Measurements from ENCODE around the gene KHNYN.

Gene KHNYN

GRCh38 chr14:24425704-24426103, 4.0 kb upstream of the KHNYN start:
- DNase-seq, result no peak

GRCh38 chr14:24426150-24426911, 3.4 kb upstream of the KHNYN start:
- no peak for DNase-seq

GRCh38 chr14:24426912-24427536, 2.7 kb upstream of the KHNYN start:
- DNase-seq, result no peak

GRCh38 chr14:24427537-24428508, 1.9 kb upstream of the KHNYN start:
- no peak for DNase-seq

- DNase-seq, result no peak
These were observed 943 bp upstream of the KHNYN start for GRCh38 chr14:24428628-24429394.

- peak; percentile 18 to 44 for DNase-seq
These were observed 458 bp downstream of the KHNYN start for GRCh38 chr14:24430143-24430681.

- DNase-seq, result peak; percentile 9 to 10
These were observed 1.2 kb downstream of the KHNYN start for GRCh38 chr14:24430682-24431568.

GRCh38 chr14:24431569-24432258, 2.0 kb downstream of the KHNYN start:
- DNase-seq, result peak; percentile 86 to 94

- no peak for DNase-seq
These were observed 2.7 kb downstream of the KHNYN start for GRCh38 chr14:24432259-24433131.

- DNase-seq, result no peak
These were observed 4.3 kb downstream of the KHNYN start for GRCh38 chr14:24434036-24434435.

GRCh38 chr14:24434676-24435075, 4.9 kb downstream of the KHNYN start:
- no peak for DNase-seq

- DNase-seq, result no peak
These were observed 5.5 kb downstream of the KHNYN start for GRCh38 chr14:24435192-24435810.

GRCh38 chr14:24435998-24436354, 6.2 kb downstream of the KHNYN start:
- no peak for DNase-seq

GRCh38 chr14:24436355-24437019, 6.7 kb downstream of the KHNYN start:
- DNase-seq, result peak; percentile 69 to 73

GRCh38 chr14:24437020-24437735, 7.4 kb downstream of the KHNYN start:
- no peak for DNase-seq

GRCh38 chr14:24437736-24438067, 7.9 kb downstream of the KHNYN start:
- no peak for DNase-seq

GRCh38 chr14:24438223-24439097, 8.7 kb downstream of the KHNYN start:
- no peak for DNase-seq
